ENCODE measurements around the gene RHOC.

The RHOC gene

GRCh38 chr1:112676543-112676942 is 30.4 kb downstream of the RHOC start:
- DNase-seq (ENCODE audit: low read depth), result no peak
- TF ChIP-seq, protein P1, sequence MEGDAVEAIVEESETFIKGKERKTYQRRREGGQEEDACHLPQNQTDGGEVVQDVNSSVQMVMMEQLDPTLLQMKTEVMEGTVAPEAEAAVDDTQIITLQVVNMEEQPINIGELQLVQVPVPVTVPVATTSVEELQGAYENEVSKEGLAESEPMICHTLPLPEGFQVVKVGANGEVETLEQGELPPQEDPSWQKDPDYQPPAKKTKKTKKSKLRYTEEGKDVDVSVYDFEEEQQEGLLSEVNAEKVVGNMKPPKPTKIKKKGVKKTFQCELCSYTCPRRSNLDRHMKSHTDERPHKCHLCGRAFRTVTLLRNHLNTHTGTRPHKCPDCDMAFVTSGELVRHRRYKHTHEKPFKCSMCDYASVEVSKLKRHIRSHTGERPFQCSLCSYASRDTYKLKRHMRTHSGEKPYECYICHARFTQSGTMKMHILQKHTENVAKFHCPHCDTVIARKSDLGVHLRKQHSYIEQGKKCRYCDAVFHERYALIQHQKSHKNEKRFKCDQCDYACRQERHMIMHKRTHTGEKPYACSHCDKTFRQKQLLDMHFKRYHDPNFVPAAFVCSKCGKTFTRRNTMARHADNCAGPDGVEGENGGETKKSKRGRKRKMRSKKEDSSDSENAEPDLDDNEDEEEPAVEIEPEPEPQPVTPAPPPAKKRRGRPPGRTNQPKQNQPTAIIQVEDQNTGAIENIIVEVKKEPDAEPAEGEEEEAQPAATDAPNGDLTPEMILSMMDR (IDR thresholded peaks at IDR 0.05; ENCODE audit: control insufficient read depth, extremely low read depth, insufficient read depth), result no peak
- no peak overlapping the region for H3K4me3 ChIP-seq (ENCODE audit: low read depth, low read length)

DNA sequence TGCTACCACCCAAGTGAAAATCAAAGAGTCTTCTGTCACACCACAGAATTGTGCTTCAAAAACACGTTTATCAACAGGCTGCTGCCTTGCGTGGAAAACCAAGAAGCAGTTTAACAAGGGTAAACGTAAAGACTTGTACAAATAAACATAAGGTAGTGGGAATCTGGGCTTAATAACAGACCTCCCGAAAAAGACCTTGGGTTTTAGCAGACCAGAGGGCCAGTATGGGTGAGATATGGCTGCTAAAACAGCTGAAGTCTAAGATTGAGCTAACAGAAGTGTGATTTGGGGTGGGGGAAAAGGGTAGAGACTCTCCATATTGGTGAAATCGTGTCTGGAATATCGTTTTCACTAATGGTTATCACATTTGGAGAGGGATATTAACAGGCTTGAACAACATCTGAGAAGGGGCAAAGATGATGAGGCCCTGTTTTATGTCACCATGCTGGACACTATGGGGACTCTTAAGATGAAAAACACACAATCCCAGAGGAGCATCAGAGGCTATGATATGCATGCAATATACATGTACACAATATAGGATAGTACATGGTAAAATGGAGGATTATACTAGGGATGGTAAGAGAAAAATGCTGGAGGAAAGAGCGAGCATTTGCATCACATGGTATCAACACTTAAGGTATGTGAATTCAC is 31.1 kb downstream of the RHOC start:
- TF ChIP-seq, protein P1 (IDR thresholded peaks at IDR 0.05; ENCODE audit: control insufficient read depth, extremely low read depth, insufficient read depth), result no peak
- no peak for DNase-seq (ENCODE audit: low read depth)
- H3K4me3 ChIP-seq (ENCODE audit: low read depth, low read length), result peak overlapping the region; percentile 84

GRCh38 chr1:112674986-112675727 is 31.8 kb downstream of the RHOC start:
- peak overlapping the region; percentile 84 for H3K4me3 ChIP-seq (ENCODE audit: low read depth, low read length)
- DNase-seq (ENCODE audit: low read depth), result no peak
- TF ChIP-seq, protein P1 (IDR thresholded peaks at IDR 0.05; ENCODE audit: control insufficient read depth, extremely low read depth, insufficient read depth), result peak; percentile 38

DNA sequence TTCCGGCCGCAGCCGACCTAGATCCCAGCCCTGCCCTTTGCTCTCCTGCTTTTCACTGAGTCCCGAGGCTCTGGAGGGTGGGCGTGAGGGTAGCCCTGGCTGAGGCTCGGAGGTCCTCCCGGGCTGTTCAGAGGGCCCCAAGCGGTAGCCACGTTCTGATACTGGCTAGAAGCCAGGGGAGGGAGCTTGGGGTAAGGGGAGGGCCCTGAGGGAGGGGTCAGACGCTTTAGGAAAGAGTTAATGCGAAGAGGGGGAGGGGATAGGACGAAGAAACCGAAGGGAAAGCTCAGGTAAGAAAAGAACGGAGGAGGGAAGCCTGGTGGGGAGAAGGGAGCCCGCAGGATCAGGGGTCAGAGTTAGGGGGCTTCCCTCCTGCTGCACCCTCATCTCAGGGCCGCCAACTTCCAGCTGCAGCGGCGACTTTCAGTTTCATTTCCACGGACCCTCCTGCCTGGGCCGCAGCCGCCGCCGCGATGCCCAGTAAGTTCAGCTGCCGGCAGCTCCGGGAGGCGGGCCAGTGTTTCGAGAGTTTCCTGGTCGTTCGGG is 32.4 kb downstream of the RHOC start, which contains the start of gene MOV10:
Gene MOV10 (plus strand): TSS at position 220 of the 546 bp plus-strand sequence. CDS start 254 bp downstream, at position 474.
- TF ChIP-seq, protein P1 (IDR thresholded peaks at IDR 0.05; ENCODE audit: control insufficient read depth, extremely low read depth, insufficient read depth), result no peak
- no peak for DNase-seq (ENCODE audit: low read depth)
- H3K4me3 ChIP-seq (ENCODE audit: low read depth, low read length), result peak within 1 kb of the TSS; percentile 84

DNA sequence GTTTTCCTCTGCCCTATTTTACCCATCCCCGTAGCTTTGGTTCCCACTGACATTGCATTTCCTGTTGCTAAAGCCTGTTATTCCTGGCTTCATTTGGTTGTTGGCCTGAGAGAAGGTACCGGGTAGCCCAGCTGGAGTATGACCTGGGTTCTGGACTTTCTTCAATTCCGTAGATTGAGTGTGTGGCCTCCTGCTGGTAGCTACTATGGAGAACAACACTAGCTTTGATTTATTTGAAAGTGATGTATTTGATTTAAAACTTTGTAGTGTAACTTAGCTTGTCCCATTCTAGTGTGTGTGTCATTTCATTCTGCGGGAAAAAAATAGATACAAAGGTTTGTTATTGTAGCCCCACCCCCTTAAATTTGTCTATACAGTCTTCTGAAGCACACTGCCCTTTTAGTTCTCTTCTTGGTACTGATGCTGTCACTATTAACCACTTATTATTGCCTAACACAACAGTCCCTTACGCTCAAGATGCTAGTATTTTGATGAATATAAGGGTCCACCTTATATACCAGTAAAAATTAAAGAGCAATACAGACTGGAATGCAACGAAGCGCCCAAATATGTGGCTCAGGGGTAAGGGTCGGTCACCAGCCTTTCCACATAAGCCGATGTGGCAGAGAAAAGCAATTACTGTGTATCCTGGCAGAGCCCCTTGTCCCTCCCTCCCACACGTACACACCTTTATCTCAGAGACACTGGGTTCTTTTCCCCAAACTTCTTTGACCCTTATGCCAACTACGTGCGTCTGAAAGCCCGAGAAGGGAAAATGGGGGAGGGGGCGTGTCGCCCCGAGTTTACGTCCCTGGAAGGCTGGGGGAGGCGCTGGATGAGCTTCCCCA is 33.1 kb downstream of the RHOC start:
- DNase-seq (ENCODE audit: low read depth), result peak; percentile 58
- H3K4me3 ChIP-seq (ENCODE audit: low read depth, low read length), result peak overlapping the region; percentile 84
- TF ChIP-seq, protein P1 (IDR thresholded peaks at IDR 0.05; ENCODE audit: control insufficient read depth, extremely low read depth, insufficient read depth), result peak; percentile 55

DNA sequence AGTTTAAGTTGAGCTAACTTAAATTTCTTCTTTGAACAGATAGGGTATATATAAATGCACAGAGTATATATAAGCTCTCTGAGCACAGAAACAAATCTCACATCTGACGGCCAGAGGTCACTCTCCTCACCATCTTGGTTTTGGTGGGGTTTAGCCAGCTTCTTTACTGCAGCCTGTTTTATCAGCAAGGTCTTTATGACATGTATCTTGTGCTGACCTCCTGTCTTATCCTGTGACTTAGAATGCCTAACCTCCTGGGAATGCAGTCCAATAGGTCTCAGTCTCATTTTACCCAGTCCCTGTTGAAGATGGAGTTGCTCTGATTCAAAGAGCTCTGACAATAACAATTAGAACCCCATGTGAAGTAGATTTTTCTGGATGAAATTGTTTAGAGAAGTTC is 34.1 kb downstream of the RHOC start:
- H3K4me3 ChIP-seq (ENCODE audit: low read depth, low read length), result no peak overlapping the region
- TF ChIP-seq, protein P1 (IDR thresholded peaks at IDR 0.05; ENCODE audit: control insufficient read depth, extremely low read depth, insufficient read depth), result no peak
- DNase-seq (ENCODE audit: low read depth), result no peak
